Measurements from ENCODE around the gene CIT. TPM values are rescaled to one million over a fixed set of nuclear protein-coding genes. Genes with fewer than 3 reads are reported as not detected.

CIT gene
- total RNA-seq, 2 donors from 2014 or later = 0.33 to 1.3 TPM

GRCh38 chr12:119667577-119668323 is 209.4 kb downstream of the CIT start, which contains the start of gene PRKAB1:
Gene PRKAB1, plus strand, starts transcription at chr12:119668133. Its CDS starts 112 bp downstream, at chr12:119668245.
- Histone ChIP-seq H3K27me3 (no peaks in the 10 kb centered on the region), H3K4me3 (peak within 1 kb of the TSS; percentile 84 to 94), H3K36me3 (replicated peaks in 1 of 2; ENCODE audit: insufficient read depth in 1 of 2, low read depth in 2 of 2) (peaks cover 0 to 3% of the 10 kb centered on the region in 2 donors), H3K9me3 (no peaks in the 10 kb centered on the region), H3K27ac (peak within 1 kb of the TSS; percentile 91 to 96 (median 94)), H3K4me1 (peaks cover 38% of the 10 kb centered on the region)
- intact Hi-C loops (cut with DNase I) = loop anchor here (10.0 kb wide), 1 partner anchor 117 kb away; no protein-coding TSS in a partner anchor
- WGBS, 2 donors = 0% methylated on average over 32 to 68 of the region's 69 CpGs
- peak; percentile 98 for ATAC-seq
- peak; percentile 86 to 98 (median 96) for TF ChIP-seq CTCF (IDR thresholded peaks at IDR 0.05)
- peak; percentile 83 to 96 (median 92) for TF ChIP-seq POLR2A (IDR thresholded peaks at IDR 0.05)
- DNase-seq = peak; percentile 97 to 99 (median 99)

- no peaks in the 10 kb centered on the region for H3K27me3 ChIP-seq
- 11 to 14% methylated on average over 9 of the region's 9 CpGs for WGBS, 2 donors
- TF ChIP-seq CTCF (IDR thresholded peaks at IDR 0.05) = no peak
- TF ChIP-seq POLR2A (IDR thresholded peaks at IDR 0.05) = no peak
- no peak for DNase-seq
- ATAC-seq = no peak
- no peaks in the 10 kb centered on the region for H3K36me3 ChIP-seq (replicated peaks in 1 of 2; ENCODE audit: insufficient read depth in 1 of 2, low read depth in 2 of 2)
- H3K27ac ChIP-seq = peak overlapping the region in 1 of 4 donors; percentile 95
- no peak overlapping the region for H3K4me3 ChIP-seq
- peaks cover 38% of the 10 kb centered on the region for H3K4me1 ChIP-seq
- intact Hi-C loops (cut with DNase I) = loop anchor here (10.0 kb wide), 1 partner anchor 118 kb away; no protein-coding TSS in a partner anchor
- H3K9me3 ChIP-seq = no peaks in the 10 kb centered on the region
These were observed 210.1 kb downstream of the CIT start for GRCh38 chr12:119666900-119667576.

GRCh38 chr12:119666226-119666795 is 210.8 kb downstream of the CIT start:
- H3K9me3 ChIP-seq = no peaks in the 10 kb centered on the region
- no peak overlapping the region for H3K4me3 ChIP-seq
- WGBS, 2 donors = 68 to 71% methylated on average over 2 of the region's 2 CpGs
- ATAC-seq (no peak), DNase-seq (no peak)
- no peak overlapping the region for H3K27ac ChIP-seq
- TF ChIP-seq CTCF (IDR thresholded peaks at IDR 0.05) (no peak), POLR2A (IDR thresholded peaks at IDR 0.05) (no peak)
- no peaks in the 10 kb centered on the region for H3K27me3 ChIP-seq
- intact Hi-C loops (cut with DNase I) = loop anchor here (10.0 kb wide), 1 partner anchor 118 kb away; no protein-coding TSS in a partner anchor
- peaks cover 41% of the 10 kb centered on the region for H3K4me1 ChIP-seq
- no peaks in the 10 kb centered on the region for H3K36me3 ChIP-seq (replicated peaks in 1 of 2; ENCODE audit: insufficient read depth in 1 of 2, low read depth in 2 of 2)

GRCh38 chr12:119665164-119665929 is 211.8 kb downstream of the CIT start:
- H3K27me3 ChIP-seq = no peaks in the 10 kb centered on the region
- no peak overlapping the region for H3K27ac ChIP-seq
- 85 to 90% methylated on average over 4 of the region's 4 CpGs for WGBS, 2 donors
- H3K9me3 ChIP-seq = no peaks in the 10 kb centered on the region
- no peak overlapping the region for H3K4me3 ChIP-seq
- no peaks in the 10 kb centered on the region for H3K36me3 ChIP-seq (replicated peaks in 1 of 2; ENCODE audit: insufficient read depth in 1 of 2, low read depth in 2 of 2)
- ATAC-seq = no peak
- DNase-seq = no peak
- TF ChIP-seq POLR2A (IDR thresholded peaks at IDR 0.05) = no peak
- no peak for TF ChIP-seq CTCF (IDR thresholded peaks at IDR 0.05)
- intact Hi-C loops (cut with DNase I) = loop anchor here (10.0 kb wide), 1 partner anchor 119 kb away; no protein-coding TSS in a partner anchor
- H3K4me1 ChIP-seq = peaks cover 32% of the 10 kb centered on the region

Measured in body of pancreas (tissue), 4 donors.